Right atrium auricular region (tissue), 2 donors: ENCODE data around the gene DUSP2. TPM values are rescaled to one million over a fixed set of nuclear protein-coding genes. Genes with fewer than 3 reads are reported as not detected.
"Not testable (repeated sequence)": the region's sequence is repeated elsewhere in the genome, so short reads cannot be mapped to it uniquely, and the experiment has no call there.

Experiments
- DNase-seq: peaks from one replicate; pipeline ENCODE4 v3.0.0-alpha.2; 2019; ENCODE audit warnings: low spot score
- H3K27ac ChIP-seq, 2 donors: fragments of 200-600 bp; sonication (generic); 1 replicate in 1 of 2; 2 replicates in 1 of 2; pipeline ENCODE4 v1.5.1; 2016 to 2019
- H3K27me3 ChIP-seq, 2 donors: fragments of 200-600 bp; sonication (generic); one replicate each; pipeline versions ENCODE4 v1.5.1 to v1.6.0; 2017 to 2019
- H3K36me3 ChIP-seq: fragments of 200-600 bp; sonication (generic); one replicate; pipeline ENCODE4 v1.5.1; 2016
- H3K4me1 ChIP-seq, 2 donors: fragments of 200-600 bp; sonication (generic); one replicate each; pipeline versions ENCODE4 v1.5.1 to v1.6.0; 2017 to 2019
- H3K4me3 ChIP-seq, 2 donors: fragments of 200-600 bp; sonication (generic); 1 replicate in 1 of 2; 2 replicates in 1 of 2; pipeline ENCODE4 v1.5.1; 2017 to 2019; ENCODE audit warnings: mild to moderate bottlenecking in 1 of 2, moderate library complexity in 1 of 2
- H3K9me3 ChIP-seq, 2 donors: fragments of 200-600 bp; sonication (generic); one replicate each; pipeline ENCODE4 v1.5.1; 2019
- CTCF ChIP-seq, 2 donors: fragments of 200-600 bp; sonication (generic); IDR thresholded peaks; one replicate each; pipeline ENCODE4 v1.5.1; 2019; ENCODE audit warnings: antibody characterized with exemption in 2 of 2
- total RNA-seq, 2 donors: library from RNA; depleted of rRNA; stranded (reverse); fragments of >200 nt; gene quantifications; one replicate each; pipeline ENCODE4 v1.1.0, GENCODE V29; 2016

Gene DUSP2
- total RNA-seq, 2 donors from 2014 or later: 4.0 to 9.0 TPM

GRCh38 chr2:96142217-96143113, 2.8 kb downstream of the DUSP2 start:
- no peaks in the 10 kb centered on the region for H3K9me3 ChIP-seq
- H3K27me3 ChIP-seq: no peaks in the 10 kb centered on the region
- H3K27ac ChIP-seq: no peak overlapping the region
- H3K4me3 ChIP-seq: no peak overlapping the region
- no peak for DNase-seq
- peaks cover 0 to 37% of the 10 kb centered on the region in 2 donors for H3K4me1 ChIP-seq
- H3K36me3 ChIP-seq: no peaks in the 10 kb centered on the region
- TF ChIP-seq CTCF (IDR thresholded peaks at IDR 0.05): no peak

- H3K27ac ChIP-seq, H3K27me3 ChIP-seq, DNase-seq, H3K9me3 ChIP-seq, H3K36me3 ChIP-seq, H3K4me3 ChIP-seq: not testable (repeated sequence)
- peaks cover 0 to 28% of the 10 kb centered on the region in 2 donors for H3K4me1 ChIP-seq
Measured at GRCh38 chr2:96141624-96141967, 3.6 kb downstream of the DUSP2 start.

- H3K4me3 ChIP-seq: no peak overlapping the region
- no peaks in the 10 kb centered on the region for H3K9me3 ChIP-seq
- H3K27ac ChIP-seq: no peak overlapping the region
- H3K4me1 ChIP-seq: peaks cover 0 to 23% of the 10 kb centered on the region in 2 donors
- no peak for TF ChIP-seq CTCF (IDR thresholded peaks at IDR 0.05)
- DNase-seq: no peak
- no peaks in the 10 kb centered on the region for H3K27me3 ChIP-seq
- H3K36me3 ChIP-seq: no peaks in the 10 kb centered on the region
Measured at GRCh38 chr2:96140941-96141623, 4.2 kb downstream of the DUSP2 start.

GRCh38 chr2:96139181-96139758, 6.0 kb downstream of the DUSP2 start:
- no peak for TF ChIP-seq CTCF (IDR thresholded peaks at IDR 0.05)
- Histone ChIP-seq H3K36me3 (no peaks in the 10 kb centered on the region), H3K4me3 (no peak overlapping the region), H3K4me1 (peaks cover 0 to 6% of the 10 kb centered on the region in 2 donors), H3K27ac (no peak overlapping the region), H3K9me3 (no peaks in the 10 kb centered on the region), H3K27me3 (no peaks in the 10 kb centered on the region)
- no peak for DNase-seq

GRCh38 chr2:96138179-96139145, 6.8 kb downstream of the DUSP2 start, which contains the start of gene ASTL:
Gene ASTL, minus strand, starts transcription at chr2:96138502. Its CDS starts 66 bp downstream, at chr2:96138436.
- DNase-seq: no peak
- H3K9me3 ChIP-seq: no peaks in the 10 kb centered on the region

More at GRCh38 chr2:96138179-96139145, 6.8 kb downstream of the DUSP2 start, which contains the start of gene ASTL:
- no peaks in the 10 kb centered on the region for H3K27me3 ChIP-seq
- TF ChIP-seq CTCF (IDR thresholded peaks at IDR 0.05): peak; percentile 17 to 69
- H3K36me3 ChIP-seq: no peaks in the 10 kb centered on the region
- H3K4me3 ChIP-seq: no peak within 1 kb of the TSS
- H3K4me1 ChIP-seq: peaks cover 0 to 3% of the 10 kb centered on the region in 2 donors
- H3K27ac ChIP-seq: no peak within 1 kb of the TSS
